ENCODE data around the gene NT5C1B. TPM values are rescaled to one million over a fixed set of nuclear protein-coding genes. Genes with fewer than 3 reads are reported as not detected.

NT5C1B gene
- total and polyA plus RNA-seq, 2 experiments from 2014 or later: not detected

DNA sequence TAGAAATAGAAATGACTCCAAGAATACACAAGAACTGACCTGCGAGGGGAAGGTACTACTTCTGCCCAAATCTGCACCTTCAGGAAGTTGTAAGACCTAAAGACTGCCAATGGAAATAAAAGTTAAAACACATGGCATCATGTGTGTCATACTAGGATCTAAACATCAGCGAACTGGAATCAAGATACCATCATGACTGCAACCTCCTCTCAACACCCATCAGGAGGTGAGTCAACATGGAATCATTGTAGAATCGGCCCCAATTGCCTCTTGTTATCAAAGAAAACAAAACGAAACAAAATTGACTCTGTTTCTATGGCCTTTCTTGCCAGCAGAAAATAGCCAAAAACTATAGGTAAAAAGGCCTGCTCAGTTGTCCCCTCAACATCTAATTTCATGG lies 44.0 kb downstream of the NT5C1B start (continued):
- no peak for TF ChIP-seq CREB1 (CRISPR knock-in tag; IDR thresholded peaks at IDR 0.05; ENCODE audit: low read depth)
- TF ChIP-seq EZH2 (IDR thresholded peaks at IDR 0.05; ENCODE audit: low read depth, unreplicated experiment): no peak
- no peak for TF ChIP-seq ZNF331 (CRISPR knock-in tag; IDR thresholded peaks at IDR 0.05; ENCODE audit: low read depth)
- no peak for TF ChIP-seq EZH2phosphoT487 (IDR thresholded peaks at IDR 0.05; ENCODE audit: unreplicated experiment)
- TF ChIP-seq, protein P1, sequence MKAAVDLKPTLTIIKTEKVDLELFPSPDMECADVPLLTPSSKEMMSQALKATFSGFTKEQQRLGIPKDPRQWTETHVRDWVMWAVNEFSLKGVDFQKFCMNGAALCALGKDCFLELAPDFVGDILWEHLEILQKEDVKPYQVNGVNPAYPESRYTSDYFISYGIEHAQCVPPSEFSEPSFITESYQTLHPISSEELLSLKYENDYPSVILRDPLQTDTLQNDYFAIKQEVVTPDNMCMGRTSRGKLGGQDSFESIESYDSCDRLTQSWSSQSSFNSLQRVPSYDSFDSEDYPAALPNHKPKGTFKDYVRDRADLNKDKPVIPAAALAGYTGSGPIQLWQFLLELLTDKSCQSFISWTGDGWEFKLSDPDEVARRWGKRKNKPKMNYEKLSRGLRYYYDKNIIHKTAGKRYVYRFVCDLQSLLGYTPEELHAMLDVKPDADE (IDR thresholded peaks at IDR 0.05): no peak
- no peak for TF ChIP-seq STAT1 (IDR thresholded peaks at IDR 0.05; ENCODE audit: unreplicated experiment)
- TF ChIP-seq NANOG (IDR thresholded peaks at IDR 0.05; ENCODE audit: borderline replicate concordance): no peak
- no peak for TF ChIP-seq POLR2AphosphoS5 (IDR thresholded peaks at IDR 0.05; ENCODE audit: low read depth)
- no peak for TF ChIP-seq JUNB (IDR thresholded peaks at IDR 0.05; ENCODE audit: unreplicated experiment)
- TF ChIP-seq, protein P2, sequence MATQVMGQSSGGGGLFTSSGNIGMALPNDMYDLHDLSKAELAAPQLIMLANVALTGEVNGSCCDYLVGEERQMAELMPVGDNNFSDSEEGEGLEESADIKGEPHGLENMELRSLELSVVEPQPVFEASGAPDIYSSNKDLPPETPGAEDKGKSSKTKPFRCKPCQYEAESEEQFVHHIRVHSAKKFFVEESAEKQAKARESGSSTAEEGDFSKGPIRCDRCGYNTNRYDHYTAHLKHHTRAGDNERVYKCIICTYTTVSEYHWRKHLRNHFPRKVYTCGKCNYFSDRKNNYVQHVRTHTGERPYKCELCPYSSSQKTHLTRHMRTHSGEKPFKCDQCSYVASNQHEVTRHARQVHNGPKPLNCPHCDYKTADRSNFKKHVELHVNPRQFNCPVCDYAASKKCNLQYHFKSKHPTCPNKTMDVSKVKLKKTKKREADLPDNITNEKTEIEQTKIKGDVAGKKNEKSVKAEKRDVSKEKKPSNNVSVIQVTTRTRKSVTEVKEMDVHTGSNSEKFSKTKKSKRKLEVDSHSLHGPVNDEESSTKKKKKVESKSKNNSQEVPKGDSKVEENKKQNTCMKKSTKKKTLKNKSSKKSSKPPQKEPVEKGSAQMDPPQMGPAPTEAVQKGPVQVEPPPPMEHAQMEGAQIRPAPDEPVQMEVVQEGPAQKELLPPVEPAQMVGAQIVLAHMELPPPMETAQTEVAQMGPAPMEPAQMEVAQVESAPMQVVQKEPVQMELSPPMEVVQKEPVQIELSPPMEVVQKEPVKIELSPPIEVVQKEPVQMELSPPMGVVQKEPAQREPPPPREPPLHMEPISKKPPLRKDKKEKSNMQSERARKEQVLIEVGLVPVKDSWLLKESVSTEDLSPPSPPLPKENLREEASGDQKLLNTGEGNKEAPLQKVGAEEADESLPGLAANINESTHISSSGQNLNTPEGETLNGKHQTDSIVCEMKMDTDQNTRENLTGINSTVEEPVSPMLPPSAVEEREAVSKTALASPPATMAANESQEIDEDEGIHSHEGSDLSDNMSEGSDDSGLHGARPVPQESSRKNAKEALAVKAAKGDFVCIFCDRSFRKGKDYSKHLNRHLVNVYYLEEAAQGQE (IDR thresholded peaks at IDR 0.05; ENCODE audit: unreplicated experiment): no peak

DNA sequence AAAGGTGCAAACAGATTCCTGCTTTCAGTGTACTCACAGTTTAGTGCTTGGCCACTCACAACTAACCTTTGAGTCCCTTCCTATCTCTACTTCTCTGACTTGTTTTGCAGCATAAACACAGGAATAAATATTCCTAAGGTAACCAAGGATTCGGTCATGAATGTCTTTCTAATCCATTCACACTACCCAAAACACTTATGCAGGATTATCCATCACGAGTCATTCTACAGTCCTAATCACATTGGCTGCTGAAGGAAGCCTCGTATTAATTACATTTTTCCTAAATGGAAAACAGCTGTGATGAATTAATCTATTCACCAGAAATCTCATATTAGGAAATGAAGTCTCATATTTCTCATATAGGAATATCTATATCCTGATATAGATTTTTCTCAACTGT lies 45.2 kb downstream of the NT5C1B start:
- no peaks in the 10 kb centered on the region for H3K9me2 ChIP-seq (ENCODE audit: insufficient read depth)
- TF ChIP-seq ZNF331 (CRISPR knock-in tag; IDR thresholded peaks at IDR 0.05; ENCODE audit: low read depth): no peak
- TF ChIP-seq, protein P3, sequence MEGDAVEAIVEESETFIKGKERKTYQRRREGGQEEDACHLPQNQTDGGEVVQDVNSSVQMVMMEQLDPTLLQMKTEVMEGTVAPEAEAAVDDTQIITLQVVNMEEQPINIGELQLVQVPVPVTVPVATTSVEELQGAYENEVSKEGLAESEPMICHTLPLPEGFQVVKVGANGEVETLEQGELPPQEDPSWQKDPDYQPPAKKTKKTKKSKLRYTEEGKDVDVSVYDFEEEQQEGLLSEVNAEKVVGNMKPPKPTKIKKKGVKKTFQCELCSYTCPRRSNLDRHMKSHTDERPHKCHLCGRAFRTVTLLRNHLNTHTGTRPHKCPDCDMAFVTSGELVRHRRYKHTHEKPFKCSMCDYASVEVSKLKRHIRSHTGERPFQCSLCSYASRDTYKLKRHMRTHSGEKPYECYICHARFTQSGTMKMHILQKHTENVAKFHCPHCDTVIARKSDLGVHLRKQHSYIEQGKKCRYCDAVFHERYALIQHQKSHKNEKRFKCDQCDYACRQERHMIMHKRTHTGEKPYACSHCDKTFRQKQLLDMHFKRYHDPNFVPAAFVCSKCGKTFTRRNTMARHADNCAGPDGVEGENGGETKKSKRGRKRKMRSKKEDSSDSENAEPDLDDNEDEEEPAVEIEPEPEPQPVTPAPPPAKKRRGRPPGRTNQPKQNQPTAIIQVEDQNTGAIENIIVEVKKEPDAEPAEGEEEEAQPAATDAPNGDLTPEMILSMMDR (conservative IDR thresholded peaks at IDR 0.05; ENCODE audit: low read depth in 2 of 2): no peak
- TF ChIP-seq, protein P4, sequence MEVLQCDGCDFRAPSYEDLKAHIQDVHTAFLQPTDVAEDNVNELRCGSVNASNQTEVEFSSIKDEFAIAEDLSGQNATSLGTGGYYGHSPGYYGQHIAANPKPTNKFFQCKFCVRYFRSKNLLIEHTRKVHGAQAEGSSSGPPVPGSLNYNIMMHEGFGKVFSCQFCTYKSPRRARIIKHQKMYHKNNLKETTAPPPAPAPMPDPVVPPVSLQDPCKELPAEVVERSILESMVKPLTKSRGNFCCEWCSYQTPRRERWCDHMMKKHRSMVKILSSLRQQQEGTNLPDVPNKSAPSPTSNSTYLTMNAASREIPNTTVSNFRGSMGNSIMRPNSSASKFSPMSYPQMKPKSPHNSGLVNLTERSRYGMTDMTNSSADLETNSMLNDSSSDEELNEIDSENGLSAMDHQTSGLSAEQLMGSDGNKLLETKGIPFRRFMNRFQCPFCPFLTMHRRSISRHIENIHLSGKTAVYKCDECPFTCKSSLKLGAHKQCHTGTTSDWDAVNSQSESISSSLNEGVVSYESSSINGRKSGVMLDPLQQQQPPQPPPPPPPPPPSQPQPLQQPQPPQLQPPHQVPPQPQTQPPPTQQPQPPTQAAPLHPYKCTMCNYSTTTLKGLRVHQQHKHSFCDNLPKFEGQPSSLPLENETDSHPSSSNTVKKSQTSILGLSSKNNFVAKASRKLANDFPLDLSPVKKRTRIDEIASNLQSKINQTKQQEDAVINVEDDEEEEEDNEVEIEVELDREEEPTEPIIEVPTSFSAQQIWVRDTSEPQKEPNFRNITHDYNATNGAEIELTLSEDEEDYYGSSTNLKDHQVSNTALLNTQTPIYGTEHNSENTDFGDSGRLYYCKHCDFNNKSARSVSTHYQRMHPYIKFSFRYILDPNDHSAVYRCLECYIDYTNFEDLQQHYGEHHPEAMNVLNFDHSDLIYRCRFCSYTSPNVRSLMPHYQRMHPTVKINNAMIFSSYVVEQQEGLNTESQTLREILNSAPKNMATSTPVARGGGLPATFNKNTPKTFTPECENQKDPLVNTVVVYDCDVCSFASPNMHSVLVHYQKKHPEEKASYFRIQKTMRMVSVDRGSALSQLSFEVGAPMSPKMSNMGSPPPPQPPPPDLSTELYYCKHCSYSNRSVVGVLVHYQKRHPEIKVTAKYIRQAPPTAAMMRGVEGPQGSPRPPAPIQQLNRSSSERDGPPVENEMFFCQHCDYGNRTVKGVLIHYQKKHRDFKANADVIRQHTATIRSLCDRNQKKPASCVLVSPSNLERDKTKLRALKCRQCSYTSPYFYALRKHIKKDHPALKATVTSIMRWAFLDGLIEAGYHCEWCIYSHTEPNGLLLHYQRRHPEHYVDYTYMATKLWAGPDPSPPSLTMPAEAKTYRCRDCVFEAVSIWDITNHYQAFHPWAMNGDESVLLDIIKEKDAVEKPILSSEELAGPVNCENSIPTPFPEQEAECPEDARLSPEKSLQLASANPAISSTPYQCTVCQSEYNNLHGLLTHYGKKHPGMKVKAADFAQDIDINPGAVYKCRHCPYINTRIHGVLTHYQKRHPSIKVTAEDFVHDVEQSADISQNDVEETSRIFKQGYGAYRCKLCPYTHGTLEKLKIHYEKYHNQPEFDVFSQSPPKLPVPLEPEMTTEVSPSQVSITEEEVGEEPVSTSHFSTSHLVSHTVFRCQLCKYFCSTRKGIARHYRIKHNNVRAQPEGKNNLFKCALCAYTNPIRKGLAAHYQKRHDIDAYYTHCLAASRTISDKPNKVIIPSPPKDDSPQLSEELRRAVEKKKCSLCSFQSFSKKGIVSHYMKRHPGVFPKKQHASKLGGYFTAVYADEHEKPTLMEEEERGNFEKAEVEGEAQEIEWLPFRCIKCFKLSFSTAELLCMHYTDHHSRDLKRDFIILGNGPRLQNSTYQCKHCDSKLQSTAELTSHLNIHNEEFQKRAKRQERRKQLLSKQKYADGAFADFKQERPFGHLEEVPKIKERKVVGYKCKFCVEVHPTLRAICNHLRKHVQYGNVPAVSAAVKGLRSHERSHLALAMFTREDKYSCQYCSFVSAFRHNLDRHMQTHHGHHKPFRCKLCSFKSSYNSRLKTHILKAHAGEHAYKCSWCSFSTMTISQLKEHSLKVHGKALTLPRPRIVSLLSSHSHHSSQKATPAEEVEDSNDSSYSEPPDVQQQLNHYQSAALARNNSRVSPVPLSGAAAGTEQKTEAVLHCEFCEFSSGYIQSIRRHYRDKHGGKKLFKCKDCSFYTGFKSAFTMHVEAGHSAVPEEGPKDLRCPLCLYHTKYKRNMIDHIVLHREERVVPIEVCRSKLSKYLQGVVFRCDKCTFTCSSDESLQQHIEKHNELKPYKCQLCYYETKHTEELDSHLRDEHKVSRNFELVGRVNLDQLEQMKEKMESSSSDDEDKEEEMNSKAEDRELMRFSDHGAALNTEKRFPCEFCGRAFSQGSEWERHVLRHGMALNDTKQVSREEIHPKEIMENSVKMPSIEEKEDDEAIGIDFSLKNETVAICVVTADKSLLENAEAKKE (CRISPR knock-in tag; IDR thresholded peaks at IDR 0.05): no peak
- TF ChIP-seq, protein P1 (IDR thresholded peaks at IDR 0.05): no peak
- no peak for TF ChIP-seq JUNB (IDR thresholded peaks at IDR 0.05; ENCODE audit: unreplicated experiment)
- H3K27me3 ChIP-seq (ENCODE audit: insufficient read depth): no peaks in the 10 kb centered on the region
- H3K79me2 ChIP-seq (replicated peaks; ENCODE audit: insufficient read depth): no peaks in the 10 kb centered on the region
- Mint-ChIP-seq H3K9me3 (no peaks in the 10 kb centered on the region), H3K27me3 (ENCODE audit: insufficient read depth, low read depth, poor library complexity) (no peaks in the 10 kb centered on the region), H3K36me3 (ENCODE audit: low read depth) (no peaks in the 10 kb centered on the region), H3K4me1 (peaks cover 13% of the 10 kb centered on the region), H3K27ac (no peak overlapping the region), H3K4me3 (no peak overlapping the region)
- no peak overlapping the region for H3K4me2 ChIP-seq
- ATAC-seq (no peak), DNase-seq (ENCODE audit: low spot score) (no peak)
- H4K20me1 ChIP-seq (replicated peaks; ENCODE audit: insufficient read depth): no peaks in the 10 kb centered on the region
- H3F3A ChIP-seq (replicated peaks; ENCODE audit: low read depth): no peaks in the 10 kb centered on the region
- no peak overlapping the region for H2AFZ ChIP-seq
- H3K4me3 ChIP-seq: no peak overlapping the region
- peaks cover 4% of the 10 kb centered on the region; the same call in 1 of the 2 replicates for H3K4me1 ChIP-seq (ENCODE audit: insufficient read depth)
- no peak overlapping the region for H3K27ac ChIP-seq (ENCODE audit: low read depth)
- H3K36me3 ChIP-seq (ENCODE audit: insufficient read depth): no peaks in the 10 kb centered on the region
